GM12892 (cell line): ENCODE results near the gene RNF175.

Experiments used
- POLR2A ChIP-seq: IDR thresholded peaks from 2 replicates; pipeline ENCODE4 v1.6.1; 2011; ENCODE audit warnings: low read depth, low read length, control low read depth
- POLR2AphosphoS5 ChIP-seq: IDR thresholded peaks from 2 replicates; pipeline ENCODE4 v1.6.1; 2011; ENCODE audit warnings: low read depth, low read length, control low read depth
- TAF1 ChIP-seq: IDR thresholded peaks from 2 replicates; pipeline ENCODE4 v1.6.1; 2011; ENCODE audit warnings: low read depth, mild to moderate bottlenecking, control low read depth, low read length, borderline replicate concordance

GRCh38 chr4:153724606-153725005, 35.2 kb downstream of the RNF175 start:
- TF ChIP-seq POLR2AphosphoS5, result no peak
- no peak for TF ChIP-seq POLR2A
- TF ChIP-seq TAF1, result no peak
